Esophagus muscularis mucosa (tissue), 3 donors: ENCODE data around the gene GOLGA3.

Source experiments
- CTCF ChIP-seq, 3 experiments: fragments of 200-600 bp in 2 of 3; fragments of 450-650 bp in 1 of 3; sonication (generic) in 2 of 3; IDR thresholded peaks; one replicate each; pipeline ENCODE4 v1.5.1; 2017 to 2019; ENCODE audit warnings: antibody characterized with exemption in 3 of 3, mild to moderate bottlenecking in 2 of 3, moderate library complexity in 1 of 3
- POLR2A ChIP-seq: fragments of 450-650 bp; IDR thresholded peaks from one replicate; pipeline ENCODE4 v1.6.1; 2017; ENCODE audit warnings: antibody characterized with exemption, moderate library complexity, mild to moderate bottlenecking, low read depth

GRCh38 chr12:132798836-132799235 is 29.8 kb downstream of the GOLGA3 start:
- TF ChIP-seq POLR2A (no peak), CTCF (IDR thresholded peaks at IDR 0.05) (no peak)
